ENCODE results near the gene WNK2.
A peak's percentile ranks its signal among the peaks of the same experiment; 100 is the strongest.

The WNK2 gene

DNA sequence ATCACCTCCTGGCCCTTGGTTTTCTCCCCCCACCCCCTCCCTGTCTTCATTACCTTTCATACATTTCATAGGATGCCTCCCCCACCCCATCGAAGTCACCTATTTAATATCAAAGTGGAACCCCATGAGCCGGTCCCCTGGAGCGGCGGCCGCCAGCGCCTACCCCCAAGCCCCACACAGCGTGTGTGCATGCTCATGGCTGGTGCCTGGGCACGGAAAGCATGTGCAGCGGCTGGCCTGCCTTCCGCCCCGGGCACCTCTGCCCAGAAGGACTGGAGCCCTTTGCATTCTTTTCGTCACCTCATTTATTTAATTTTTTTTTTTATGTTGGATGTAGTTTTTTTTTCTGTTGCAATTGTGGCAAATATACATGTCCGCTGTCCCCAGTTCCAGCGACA lies 116.2 kb downstream of the WNK2 start:
- TF ChIP-seq, protein P1, sequence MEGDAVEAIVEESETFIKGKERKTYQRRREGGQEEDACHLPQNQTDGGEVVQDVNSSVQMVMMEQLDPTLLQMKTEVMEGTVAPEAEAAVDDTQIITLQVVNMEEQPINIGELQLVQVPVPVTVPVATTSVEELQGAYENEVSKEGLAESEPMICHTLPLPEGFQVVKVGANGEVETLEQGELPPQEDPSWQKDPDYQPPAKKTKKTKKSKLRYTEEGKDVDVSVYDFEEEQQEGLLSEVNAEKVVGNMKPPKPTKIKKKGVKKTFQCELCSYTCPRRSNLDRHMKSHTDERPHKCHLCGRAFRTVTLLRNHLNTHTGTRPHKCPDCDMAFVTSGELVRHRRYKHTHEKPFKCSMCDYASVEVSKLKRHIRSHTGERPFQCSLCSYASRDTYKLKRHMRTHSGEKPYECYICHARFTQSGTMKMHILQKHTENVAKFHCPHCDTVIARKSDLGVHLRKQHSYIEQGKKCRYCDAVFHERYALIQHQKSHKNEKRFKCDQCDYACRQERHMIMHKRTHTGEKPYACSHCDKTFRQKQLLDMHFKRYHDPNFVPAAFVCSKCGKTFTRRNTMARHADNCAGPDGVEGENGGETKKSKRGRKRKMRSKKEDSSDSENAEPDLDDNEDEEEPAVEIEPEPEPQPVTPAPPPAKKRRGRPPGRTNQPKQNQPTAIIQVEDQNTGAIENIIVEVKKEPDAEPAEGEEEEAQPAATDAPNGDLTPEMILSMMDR (conservative IDR thresholded peaks at IDR 0.05), result no peak
- no peak for TF ChIP-seq ZFX (IDR thresholded peaks at IDR 0.05)
- H3K27ac ChIP-seq, result no peak overlapping the region

DNA sequence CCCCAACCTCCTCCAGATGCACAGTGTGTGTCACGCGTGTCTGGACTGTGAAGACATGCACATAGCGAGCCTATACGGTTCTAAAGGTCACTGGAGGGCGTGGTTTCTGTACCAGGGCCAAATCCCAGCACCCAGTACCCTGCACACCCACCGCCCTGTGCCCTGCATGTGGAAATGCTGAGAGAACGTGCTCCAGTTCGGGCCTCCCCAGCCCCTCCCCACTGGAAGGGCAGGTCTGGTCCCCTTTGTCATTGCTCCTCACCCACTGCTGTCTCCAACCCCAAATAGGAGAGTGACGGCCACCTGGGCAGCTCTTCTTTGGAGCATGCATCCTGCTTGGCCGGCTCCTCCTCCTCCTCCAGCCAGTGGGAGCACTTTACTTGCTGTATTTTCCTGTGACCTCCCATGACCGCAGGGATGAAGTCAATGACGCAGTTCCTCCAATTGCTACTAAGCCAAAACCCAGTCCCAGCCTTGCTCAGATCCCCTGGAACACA lies 116.7 kb downstream of the WNK2 start:
- no peak overlapping the region for H3K27ac ChIP-seq
- TF ChIP-seq, protein P1 (conservative IDR thresholded peaks at IDR 0.05), result no peak
- no peak for TF ChIP-seq ZFX (IDR thresholded peaks at IDR 0.05)

DNA sequence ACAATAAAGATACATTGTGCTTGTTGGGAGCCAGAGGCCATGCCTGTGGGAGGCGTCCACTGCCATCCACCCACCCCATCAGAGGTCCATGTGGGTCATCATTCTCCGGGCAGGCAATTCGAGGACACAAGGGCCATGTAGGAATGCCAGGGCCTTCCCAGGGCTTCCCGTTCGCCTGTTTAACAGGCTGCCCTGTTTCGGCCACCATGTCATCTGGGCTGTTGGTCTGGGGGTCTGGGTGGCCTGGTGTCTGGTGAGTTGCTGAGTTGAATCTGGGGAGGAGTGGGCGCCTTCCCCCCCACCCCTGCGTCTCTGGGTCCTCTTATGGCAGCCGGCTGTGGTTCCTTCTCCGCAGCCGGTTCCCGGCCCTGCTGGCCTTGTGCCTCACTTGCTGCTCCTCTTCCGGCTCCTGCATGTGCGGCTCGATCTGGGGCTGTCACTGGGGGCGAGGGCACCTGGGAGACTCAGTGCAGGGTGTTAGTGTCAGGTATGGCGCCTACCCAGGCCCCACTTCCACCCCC lies 117.4 kb downstream of the WNK2 start:
- H3K27ac ChIP-seq, result no peak overlapping the region

DNA sequence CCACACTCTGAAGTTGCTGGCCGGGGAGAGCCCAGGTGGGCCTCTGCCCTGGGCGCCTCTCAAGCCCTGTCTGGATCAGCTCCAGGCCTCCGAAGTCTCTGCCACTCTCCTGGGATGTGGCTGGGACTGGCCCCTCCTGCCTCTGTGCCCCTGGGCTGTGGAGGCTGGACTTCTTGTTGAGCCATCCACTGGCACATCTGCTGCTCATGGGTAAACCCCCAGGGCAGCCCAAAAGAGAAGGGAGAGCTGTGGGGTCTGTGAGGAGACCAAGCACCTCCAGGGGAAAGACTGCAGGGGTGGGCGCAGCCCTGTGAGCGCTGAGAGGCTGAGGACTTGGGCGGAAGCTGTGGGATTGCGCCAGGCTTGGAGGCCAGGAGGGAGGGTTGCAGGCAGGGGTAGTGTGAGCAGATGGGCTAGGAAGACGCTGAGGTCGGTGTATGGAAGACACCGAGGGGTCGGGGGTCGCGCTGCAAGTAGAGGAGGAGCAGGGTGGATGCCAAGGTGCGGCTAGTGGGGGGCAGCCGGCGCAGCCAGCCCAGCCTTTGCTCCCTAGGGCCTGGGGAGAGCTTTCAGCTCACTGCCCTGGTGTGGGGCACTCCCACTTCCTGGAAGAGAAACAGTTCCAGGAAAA lies 118.1 kb downstream of the WNK2 start:
- no peak overlapping the region for H3K27ac ChIP-seq
- no peak for TF ChIP-seq ZFX (IDR thresholded peaks at IDR 0.05)

More for the DNA sequence above, 117.4 kb downstream of the WNK2 start:
- TF ChIP-seq ZFX (IDR thresholded peaks at IDR 0.05), result no peak
- TF ChIP-seq, protein P1 (conservative IDR thresholded peaks at IDR 0.05), result no peak

DNA sequence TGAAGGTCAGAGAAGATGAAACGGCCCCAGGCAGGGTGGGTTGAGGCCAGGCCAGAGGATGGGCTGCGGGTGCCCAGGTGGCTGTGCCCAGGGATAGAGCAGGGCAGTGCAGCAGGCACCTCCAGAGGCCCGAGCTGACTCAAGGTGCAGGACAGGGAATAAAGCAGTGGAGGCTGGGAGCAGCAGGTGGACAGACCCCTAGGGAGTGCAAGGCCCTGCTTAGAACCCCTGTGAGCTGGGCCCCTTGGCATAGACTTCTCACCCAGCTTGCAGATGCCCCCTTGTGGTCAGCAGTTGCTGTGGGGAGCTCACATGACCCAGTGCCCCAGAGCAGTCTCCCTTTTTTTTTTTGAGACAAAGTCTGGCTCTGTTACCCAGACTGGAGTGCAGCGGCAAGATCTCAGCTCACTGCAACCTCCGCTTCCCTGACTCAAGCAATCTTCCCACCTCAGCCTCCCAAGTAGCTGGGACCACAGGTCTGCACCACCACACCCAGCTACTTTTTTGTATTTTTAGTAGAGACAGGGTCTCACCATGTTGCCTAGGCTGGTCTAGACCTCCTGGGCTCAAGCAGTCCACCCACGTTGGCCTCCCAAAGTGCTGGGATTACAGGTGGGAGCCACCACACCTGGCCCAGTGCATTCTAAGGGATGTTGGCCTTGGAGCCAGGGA lies 118.8 kb downstream of the WNK2 start:
- no peak overlapping the region for H3K27ac ChIP-seq
- TF ChIP-seq, protein P1 (conservative IDR thresholded peaks at IDR 0.05), result peak; percentile 84
- TF ChIP-seq ZFX (IDR thresholded peaks at IDR 0.05), result no peak

DNA sequence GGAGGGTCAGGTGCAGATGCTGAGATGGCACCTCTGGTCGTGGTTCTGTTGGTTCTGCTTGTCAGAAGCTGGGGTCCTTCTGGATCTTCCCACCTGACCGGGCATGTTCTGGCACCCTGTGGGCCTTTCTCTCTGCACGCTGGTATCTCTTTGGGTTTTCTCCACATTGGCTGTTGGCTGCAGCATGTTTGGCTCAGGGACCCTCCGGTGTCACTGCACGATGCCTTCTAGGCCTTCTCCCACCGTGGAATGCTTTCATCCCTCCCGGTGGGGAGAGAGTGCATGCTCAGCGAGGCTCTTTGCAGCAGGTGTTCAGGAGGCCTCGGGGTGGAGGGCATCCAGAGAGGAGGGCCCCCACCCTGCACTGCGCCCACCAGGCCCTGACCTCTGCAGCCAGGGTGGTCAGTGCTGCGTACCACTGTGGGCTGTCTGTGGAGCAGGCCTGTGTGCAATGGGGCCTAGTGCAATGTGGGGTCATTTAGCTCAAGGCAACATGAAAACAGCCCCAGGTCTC lies 119.4 kb downstream of the WNK2 start:
- TF ChIP-seq, protein P1 (conservative IDR thresholded peaks at IDR 0.05), result no peak
- TF ChIP-seq ZFX (IDR thresholded peaks at IDR 0.05), result no peak
- no peak overlapping the region for H3K27ac ChIP-seq

DNA sequence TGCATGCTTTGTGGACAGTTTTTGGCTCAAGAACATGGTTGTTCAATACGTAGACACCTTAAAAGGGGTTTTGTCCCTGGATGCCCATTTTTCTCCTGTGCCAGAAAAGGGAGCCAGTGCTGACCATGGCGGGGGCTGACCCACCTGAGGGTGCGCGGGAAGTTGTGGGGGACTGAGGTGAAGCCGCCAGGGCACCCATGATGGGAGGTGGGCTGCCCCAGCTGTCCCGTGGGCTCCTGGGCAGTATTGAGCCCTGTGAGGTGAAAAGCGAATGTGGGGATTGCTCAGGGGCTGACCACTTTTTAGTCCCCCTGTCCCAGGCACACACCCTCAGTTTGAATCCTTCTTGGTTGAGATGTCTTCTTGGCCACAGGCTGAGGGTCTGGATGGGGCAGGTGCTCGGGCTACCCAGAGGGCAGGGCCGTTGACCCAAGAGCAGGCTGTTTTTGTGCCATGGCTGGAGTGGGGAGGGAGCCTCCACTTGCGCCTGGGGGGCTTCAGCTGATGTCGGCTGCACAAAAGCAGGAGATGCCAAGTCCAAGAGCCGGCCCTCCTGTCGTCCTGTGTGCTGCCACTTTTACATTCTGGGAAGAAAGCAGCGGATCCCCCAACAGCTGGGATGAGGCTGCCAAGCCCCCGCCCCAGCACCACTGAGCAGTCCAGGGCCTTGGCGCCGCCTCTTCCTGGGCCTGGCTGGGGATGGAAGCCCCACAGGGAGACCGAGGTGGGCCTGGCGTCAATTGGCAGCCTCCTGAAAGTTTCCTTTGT lies 120.1 kb downstream of the WNK2 start:
- TF ChIP-seq ZFX (IDR thresholded peaks at IDR 0.05), result no peak
- TF ChIP-seq, protein P1 (conservative IDR thresholded peaks at IDR 0.05), result no peak
- no peak overlapping the region for H3K27ac ChIP-seq

Measured in C4-2B (cell line).